Body of pancreas (tissue), 4 donors: ENCODE measurements around the gene PER2.

Source experiments
- CTCF ChIP-seq, 7 experiments: fragments of 450-650 bp in 4 of 7; fragments of 200-600 bp in 3 of 7; sonication (generic) in 3 of 7; IDR thresholded peaks; one replicate each; pipeline ENCODE4 v1.5.1; 2016 to 2019; ENCODE audit warnings: antibody characterized with exemption in 7 of 7
- POLR2A ChIP-seq, 3 donors: fragments of 450-650 bp; IDR thresholded peaks; one replicate each; pipeline ENCODE4 v1.6.1; 2016; ENCODE audit warnings: antibody characterized with exemption in 3 of 3, mild to moderate bottlenecking in 2 of 3

GRCh38 chr2:238224356-238225035 is 63.9 kb downstream of the PER2 start:
- no peak for TF ChIP-seq CTCF (IDR thresholded peaks at IDR 0.05)
- no peak for TF ChIP-seq POLR2A (IDR thresholded peaks at IDR 0.05)
